NCI-H146 (cell line): Measurements from ENCODE around the gene PPP2R2D.
"Not testable (repeated sequence)": the region's sequence is repeated elsewhere in the genome, so short reads cannot be mapped to it uniquely, and the experiment has no call there.

Experiments
- DNase-seq: peaks from one replicate; lab custom pipeline; 2025; lab: John Stamatoyannopoulos, UW

The PPP2R2D gene

DNA sequence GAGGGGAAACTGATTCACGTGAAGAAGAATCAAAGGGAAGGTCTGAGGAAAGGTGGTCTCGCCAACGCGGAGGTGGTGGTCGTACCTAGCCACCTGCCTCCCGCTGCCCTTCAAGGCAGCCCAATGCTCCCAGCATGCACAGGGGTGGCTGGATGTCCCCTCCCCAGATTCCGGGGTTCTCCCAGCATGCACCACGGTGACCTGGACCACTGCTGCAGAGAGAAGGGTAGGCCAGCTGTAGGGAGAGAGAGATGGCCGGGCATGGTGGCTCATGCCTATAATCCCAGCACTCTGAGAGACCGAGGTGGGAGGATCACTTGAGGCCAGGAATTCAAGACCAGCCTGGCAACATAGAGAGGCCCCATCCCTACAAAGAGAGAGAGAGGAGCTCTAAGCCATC is 32.4 kb upstream of the PPP2R2D start:
- DNase-seq = no peak

DNA sequence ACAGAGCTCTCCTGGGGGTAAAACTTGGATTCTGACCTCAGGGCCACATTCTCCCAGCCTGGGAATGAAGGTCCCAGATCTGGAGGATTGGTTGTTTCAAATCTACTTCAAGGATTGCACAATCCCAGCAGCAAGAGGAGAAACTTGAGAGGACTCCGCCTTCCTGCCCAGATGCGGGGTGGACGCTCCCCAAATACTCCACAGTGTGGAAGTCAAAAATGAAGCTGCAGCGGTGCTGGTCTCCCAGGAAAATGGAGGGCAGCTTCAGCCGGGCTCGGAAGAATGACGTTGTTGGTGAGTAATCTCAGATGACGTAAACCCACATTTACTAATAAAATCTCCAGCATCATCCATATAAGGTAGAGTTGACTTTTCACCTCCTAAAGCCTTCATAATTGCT is 31.5 kb upstream of the PPP2R2D start:
- DNase-seq = no peak

DNA sequence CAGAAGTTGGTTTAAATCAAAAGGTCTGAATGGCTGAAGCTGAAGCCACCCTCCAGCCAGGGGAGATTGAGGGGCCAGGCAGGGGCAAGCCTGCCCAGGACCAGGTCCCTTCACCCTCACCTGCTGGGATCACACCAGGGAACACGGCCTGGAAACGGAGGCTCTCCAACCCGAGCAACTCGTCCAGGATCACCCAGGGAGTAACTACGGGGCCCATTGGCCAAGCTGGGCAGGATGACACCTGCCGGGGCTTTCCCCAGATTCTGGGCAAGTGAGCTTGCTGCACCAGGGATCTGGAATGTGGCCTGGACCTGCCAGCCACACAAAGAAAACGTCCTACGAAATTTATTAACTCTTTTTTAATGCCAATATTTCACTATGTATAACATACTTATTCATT is 30.4 kb upstream of the PPP2R2D start:
- no peak for DNase-seq

GRCh38 chr10:131870831-131871672 is 29.8 kb upstream of the PPP2R2D start:
- DNase-seq = no peak

DNA sequence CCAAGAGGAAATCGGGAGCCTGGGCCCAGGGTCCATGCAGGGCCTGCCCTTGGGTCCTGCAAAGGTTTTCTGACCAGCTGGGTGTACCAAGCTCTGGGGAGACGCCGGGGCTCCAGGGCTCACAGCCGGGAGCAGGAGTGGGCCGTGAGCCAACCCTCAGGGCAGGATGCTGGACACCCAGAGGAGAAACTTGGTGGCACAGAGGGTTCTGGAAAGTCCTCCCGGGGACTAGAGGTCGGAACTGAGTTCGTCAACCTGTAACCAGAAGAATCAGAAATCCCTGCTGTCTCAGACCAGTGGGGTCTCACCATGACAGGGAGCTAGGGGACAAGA is 29.2 kb upstream of the PPP2R2D start:
- no peak for DNase-seq

- DNase-seq = no peak
These were observed 28.6 kb upstream of the PPP2R2D start for GRCh38 chr10:131872011-131872826.

DNA sequence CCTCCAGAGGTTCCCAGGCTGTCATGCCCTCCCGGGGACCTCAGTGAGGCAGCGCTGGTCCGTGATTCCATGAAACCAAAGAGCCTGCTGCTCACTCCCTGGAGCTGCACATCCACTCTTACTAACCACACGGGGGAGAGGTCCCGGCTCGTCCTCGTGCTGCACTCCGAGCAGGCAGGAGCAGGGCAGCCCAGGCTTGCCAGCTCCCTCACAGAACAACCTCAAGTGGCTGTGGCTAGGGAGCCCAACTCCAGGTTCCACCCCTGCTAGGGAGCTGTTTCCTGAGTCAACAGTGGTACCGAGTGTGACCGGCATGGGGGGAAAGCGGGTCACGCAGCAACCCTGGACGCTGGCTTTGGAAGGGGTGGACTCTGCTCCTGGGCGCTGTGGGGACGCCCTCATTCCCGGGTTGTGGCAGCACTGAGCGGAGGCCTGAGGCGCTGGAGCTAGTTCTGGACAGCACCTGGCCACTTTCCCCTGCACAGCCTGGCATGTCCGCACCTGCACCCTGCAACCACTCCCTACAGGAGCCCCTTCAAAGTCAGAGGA is 27.9 kb upstream of the PPP2R2D start:
- DNase-seq = no peak

GRCh38 chr10:131874991-131875451 is 25.8 kb upstream of the PPP2R2D start:
- DNase-seq = peak; percentile 82

DNA sequence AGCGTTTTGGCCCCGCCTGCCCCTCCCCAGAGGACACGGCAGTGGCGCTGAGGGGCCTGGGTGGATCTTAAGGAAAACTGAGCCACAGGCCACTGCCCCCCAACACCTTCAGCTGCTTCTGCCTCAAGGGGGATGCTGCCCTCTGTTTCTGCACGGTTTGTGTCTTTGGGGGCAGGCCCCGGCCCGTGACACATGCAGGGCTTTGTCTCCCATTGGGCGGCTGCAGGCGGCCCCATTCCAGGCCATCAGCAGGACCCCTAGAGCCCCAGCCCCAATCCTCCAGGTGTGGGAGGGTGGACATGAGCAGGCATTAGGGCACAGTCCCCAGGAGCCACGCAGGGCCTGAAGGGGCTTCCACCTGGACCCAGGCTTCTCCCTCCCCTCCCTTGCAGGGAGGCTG is 25.3 kb upstream of the PPP2R2D start:
- no peak for DNase-seq

DNA sequence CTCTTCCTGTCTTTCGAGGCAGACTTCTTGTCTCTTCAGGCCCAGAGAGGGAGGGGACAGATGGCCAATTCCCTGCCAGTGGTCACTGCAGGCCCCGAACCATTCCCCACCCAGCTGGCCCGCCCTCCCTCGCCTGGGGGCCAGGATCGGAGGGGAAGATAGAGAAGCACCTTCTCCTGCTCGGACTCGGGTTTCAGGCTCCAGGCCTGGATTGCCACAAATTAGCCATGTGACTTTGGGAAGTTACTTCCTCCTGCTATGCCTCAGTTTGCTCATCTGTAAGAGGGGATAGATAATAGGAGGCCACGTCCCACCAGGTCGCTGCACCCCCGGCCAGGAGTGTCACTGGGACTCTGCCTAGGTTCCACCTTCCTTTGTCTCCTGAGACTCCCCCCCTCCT is 24.8 kb upstream of the PPP2R2D start:
- no peak for DNase-seq

GRCh38 chr10:131876508-131876907 is 24.3 kb upstream of the PPP2R2D start:
- DNase-seq = no peak

DNA sequence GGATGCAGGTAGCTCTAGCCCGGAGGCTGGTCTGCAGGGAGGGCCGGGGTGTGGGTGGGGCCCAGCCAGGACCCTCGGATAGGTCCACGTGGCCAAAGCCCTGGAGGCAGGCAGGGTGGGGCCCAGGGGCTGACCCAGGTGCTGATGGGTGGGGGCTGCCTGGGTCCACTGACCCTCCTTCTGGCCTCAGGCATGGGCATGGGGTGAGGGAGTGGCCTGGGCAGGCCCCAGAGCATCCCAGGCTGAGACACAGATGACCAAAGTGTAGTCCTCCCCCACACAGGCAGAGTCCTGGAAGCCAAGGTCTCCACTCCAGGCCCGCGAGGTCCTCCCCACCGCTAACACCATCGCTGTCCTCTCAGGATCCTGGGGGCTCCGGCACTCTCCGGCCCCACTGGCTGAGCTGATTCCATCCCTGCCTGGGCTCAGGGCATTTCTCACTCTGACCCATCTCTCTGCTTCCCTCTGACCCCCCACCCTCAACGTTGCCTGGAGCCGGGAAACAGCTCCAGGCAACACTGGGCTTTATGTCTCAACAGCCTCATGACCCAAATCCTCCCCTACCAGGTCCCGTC is 20.7 kb upstream of the PPP2R2D start:
- DNase-seq = no peak

GRCh38 chr10:131881104-131881880 is 19.5 kb upstream of the PPP2R2D start:
- no peak for DNase-seq

- DNase-seq = no peak
These were observed 18.7 kb upstream of the PPP2R2D start for GRCh38 chr10:131882151-131882550.

DNA sequence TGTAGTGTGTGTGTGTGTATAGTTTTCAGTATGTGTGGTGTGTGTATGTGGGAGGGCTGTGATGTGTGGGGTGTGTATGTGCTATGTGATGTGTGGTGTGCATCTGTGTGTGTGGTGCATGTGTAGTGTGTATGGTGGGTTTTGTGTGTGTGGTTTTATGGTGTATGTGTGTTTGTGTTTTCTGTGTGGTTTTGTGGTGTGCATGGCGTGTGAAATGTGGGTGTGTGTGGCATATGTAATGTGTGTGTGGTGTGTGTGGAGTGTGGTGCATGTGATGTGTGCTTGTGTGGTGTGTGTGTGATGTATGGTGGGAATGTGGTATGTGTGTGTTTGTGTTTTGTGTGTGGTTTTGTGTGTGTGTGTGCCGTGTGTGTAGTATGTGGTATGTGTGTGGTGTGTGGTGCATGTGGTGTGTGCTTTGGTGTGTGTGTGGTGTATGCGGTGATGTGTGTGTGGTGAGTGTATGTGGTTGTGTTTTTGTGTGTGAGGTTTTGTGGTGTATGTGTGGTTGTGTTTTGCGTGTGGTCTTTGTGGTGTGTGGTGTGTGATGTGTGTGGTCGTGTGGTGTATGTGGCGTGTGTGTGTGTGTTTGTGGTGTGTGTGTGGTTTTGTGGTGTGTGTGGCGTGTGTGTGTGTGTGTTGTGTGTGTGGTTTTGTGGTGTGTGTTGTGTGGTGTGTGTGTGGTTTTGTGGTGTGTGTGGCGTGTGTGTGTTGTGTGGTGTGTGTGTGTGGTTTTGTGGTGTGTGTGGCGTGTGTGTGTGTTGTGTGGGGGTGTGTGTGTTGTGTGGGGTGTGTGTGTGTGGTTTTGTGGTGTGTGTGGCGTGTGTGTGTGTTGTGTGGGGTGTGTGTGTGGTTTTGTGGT is 18.0 kb upstream of the PPP2R2D start:
- DNase-seq = no peak

- not testable (repeated sequence) for DNase-seq
These were observed 17.0 kb upstream of the PPP2R2D start for GRCh38 chr10:131883621-131884393.

DNA sequence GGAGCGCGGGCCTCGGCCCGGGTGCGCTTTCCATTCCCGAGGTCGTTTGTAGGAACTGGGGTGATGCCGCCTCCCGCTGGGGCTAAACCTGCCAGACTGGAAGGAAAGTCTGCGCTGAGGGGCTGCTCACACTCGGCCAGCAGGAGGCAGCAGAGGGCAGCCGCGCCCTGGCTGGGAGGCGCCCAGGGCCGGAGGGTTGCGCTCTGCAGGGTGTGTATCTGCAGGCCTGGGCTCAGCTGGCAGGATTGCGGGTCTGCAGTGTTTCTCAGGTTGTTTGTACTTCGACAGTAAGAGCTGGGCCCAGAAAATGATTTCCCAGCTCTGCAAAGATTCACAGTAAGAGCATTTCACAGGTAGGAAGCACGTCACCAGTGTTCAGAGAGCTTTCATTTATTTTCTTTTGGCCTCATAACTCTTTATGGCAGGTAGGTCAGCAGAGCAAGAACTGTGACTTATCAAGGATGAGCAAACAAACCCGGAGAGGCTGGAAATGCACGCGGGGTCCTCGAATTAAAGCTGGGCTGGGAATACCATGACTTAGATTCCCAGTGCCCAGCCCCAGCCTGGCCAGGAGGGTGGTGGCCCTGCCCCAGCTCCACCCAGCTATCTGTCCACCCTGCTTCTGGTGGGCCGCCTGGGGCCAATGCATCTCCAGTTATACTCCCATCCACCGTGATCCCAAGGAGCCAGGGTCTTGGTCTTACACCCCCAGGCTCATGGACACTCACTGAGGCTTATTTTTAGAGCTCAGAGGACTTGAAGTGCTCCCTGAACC is 15.2 kb upstream of the PPP2R2D start:
- no peak for DNase-seq

GRCh38 chr10:131886237-131886636 is 14.6 kb upstream of the PPP2R2D start:
- DNase-seq = no peak

DNA sequence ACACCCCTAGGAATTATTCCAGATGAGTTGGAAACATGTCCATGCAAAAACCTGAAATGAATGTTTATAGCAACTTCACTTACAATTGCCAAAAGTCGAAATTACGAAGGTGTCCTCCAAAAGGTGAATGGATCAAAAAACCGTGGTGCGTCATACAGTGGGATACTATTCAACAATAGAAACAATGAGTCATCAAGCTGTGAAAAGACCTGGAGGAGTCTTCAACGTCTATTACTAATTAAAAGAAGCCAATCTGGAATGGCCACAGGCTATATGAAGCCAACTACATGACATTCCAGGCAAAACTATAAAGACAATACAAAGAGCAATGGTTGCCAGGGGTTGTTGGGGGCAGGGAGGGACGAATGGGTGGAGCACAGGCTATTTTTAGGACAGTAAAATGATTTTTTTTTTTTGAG is 12.6 kb upstream of the PPP2R2D start:
- DNase-seq = no peak
